HK-2 (cell line): ENCODE measurements around the gene MALT1.

Experiments used
- DNase-seq: peaks from one replicate; pipeline ENCODE4 v3.0.0-alpha.2; 2018; ENCODE audit not compliant: unreplicated experiment

Gene MALT1

GRCh38 chr18:58653814-58654509, 17.3 kb upstream of the MALT1 start:
- DNase-seq, result no peak

GRCh38 chr18:58654896-58655614, 16.2 kb upstream of the MALT1 start:
- no peak for DNase-seq

- DNase-seq, result no peak
Observed at GRCh38 chr18:58657081-58657480, 14.2 kb upstream of the MALT1 start.

GRCh38 chr18:58657494-58657893, 13.8 kb upstream of the MALT1 start:
- no peak for DNase-seq

- DNase-seq, result no peak
Observed at GRCh38 chr18:58659691-58660090, 11.6 kb upstream of the MALT1 start.

GRCh38 chr18:58660915-58661314, 10.3 kb upstream of the MALT1 start:
- no peak for DNase-seq

- DNase-seq, result no peak
Observed at GRCh38 chr18:58661423-58661822, 9.8 kb upstream of the MALT1 start.

- DNase-seq, result no peak
Observed at GRCh38 chr18:58662118-58662517, 9.1 kb upstream of the MALT1 start.

- DNase-seq, result no peak
Observed at GRCh38 chr18:58666176-58666575, 5.1 kb upstream of the MALT1 start.

GRCh38 chr18:58668211-58668610, 3.1 kb upstream of the MALT1 start:
- no peak for DNase-seq

GRCh38 chr18:58668897-58669296, 2.4 kb upstream of the MALT1 start:
- DNase-seq, result no peak

- no peak for DNase-seq
Observed at GRCh38 chr18:58669731-58670378, 1.4 kb upstream of the MALT1 start.

- DNase-seq, result no peak
Observed at GRCh38 chr18:58670404-58671110, 708 bp upstream of the MALT1 start.

- peak; percentile 42 for DNase-seq
Observed at GRCh38 chr18:58671632-58672564, 633 bp downstream of the MALT1 start.

- no peak for DNase-seq
Observed at GRCh38 chr18:58674159-58674558, 2.9 kb downstream of the MALT1 start.

- no peak for DNase-seq
Observed at GRCh38 chr18:58674863-58675472, 3.7 kb downstream of the MALT1 start.

- DNase-seq, result no peak
Observed at GRCh38 chr18:58676270-58676669, 5.0 kb downstream of the MALT1 start.

- DNase-seq, result peak; percentile 80
Observed at GRCh38 chr18:58682429-58683069, 11.3 kb downstream of the MALT1 start.

GRCh38 chr18:58687871-58688308, 16.6 kb downstream of the MALT1 start:
- no peak for DNase-seq

- DNase-seq, result no peak
Observed at GRCh38 chr18:58690259-58690658, 19.0 kb downstream of the MALT1 start.
